K562 (cell line): ENCODE data around the gene LUC7L3. TPM values are rescaled to one million over a fixed set of nuclear protein-coding genes. Genes with fewer than 3 reads are reported as not detected.

Experiments
- C11orf30 ChIP-seq: fragments of 450-650 bp; IDR thresholded peaks from 2 replicates; pipeline ENCODE4 v1.6.1; 2016; ENCODE audit warnings: low read depth, mild to moderate bottlenecking
- L3MBTL2 ChIP-seq: fragments of 450-650 bp; IDR thresholded peaks from 2 replicates; pipeline ENCODE4 v1.6.1; 2016; ENCODE audit warnings: mild to moderate bottlenecking, moderate library complexity
- MIER1 ChIP-seq: fragments of 450-650 bp; IDR thresholded peaks from 2 replicates; pipeline ENCODE4 v1.6.1; 2016; ENCODE audit warnings: antibody characterized with exemption, mild to moderate bottlenecking, low read depth
- SREBF2 ChIP-seq: sonication (generic); formaldehyde crosslinking; IDR thresholded peaks from 2 replicates; pipeline ENCODE4 v1.4.0; 2020; ENCODE audit warnings: mild to moderate bottlenecking, missing genetic modification reagents
- ZNF239 ChIP-seq: fragments of 250-450 bp; sonication (Bioruptor Pico); IDR thresholded peaks from 2 replicates; pipeline ENCODE4 v1.4.0; 2020; ENCODE audit warnings: mild to moderate bottlenecking
- ZNF316 ChIP-seq: fragments of 450-650 bp; IDR thresholded peaks from 2 replicates; pipeline ENCODE4 v1.6.1; 2016
- ZNF551 ChIP-seq: fragments of 250-450 bp; sonication (Bioruptor Pico); IDR thresholded peaks from 2 replicates; pipeline ENCODE4 v1.5.0; 2021; ENCODE audit warnings: mild to moderate bottlenecking, moderate library complexity
- ZNF644 ChIP-seq: fragments of 200-800 bp; sonication (Bioruptor generic); IDR thresholded peaks from 2 replicates; pipeline ENCODE4 v1.6.1; 2016; ENCODE audit warnings: low read depth, missing genetic modification characterization, missing compliant biosample characterization
- polyA plus RNA-seq, 8 experiments: library from polyadenylated mRNA; depleted of rRNA in 4 of 8; stranded (reverse) in 5 of 8; unstranded in 3 of 8; fragments of >200 nt; fragmentation: Nextera tagmentation in 2 of 8; fragmentation: Illumina TruSeq in 1 of 8; extraction: Ambion mirVana in 2 of 8; extraction: Trizol in 1 of 8; gene quantifications; 2 replicates each; pipeline versions ENCODE4 v1.2.1 to v1.2.3, GENCODE V29; 2011 to 2014; ENCODE audit warnings: inconsistent platforms in 1 of 8, missing spikeins in 1 of 8
- total RNA-seq, 7 experiments: library from RNA; depleted of rRNA in 6 of 7; stranded (reverse); fragments of >200 nt in 6 of 7; fragmentation: Illumina TruSeq in 2 of 7; extraction: Trizol in 2 of 7; gene quantifications; 2 replicates each; pipeline versions ENCODE4 v1.2.1 to v1.2.3, GENCODE V29; 2011 to 2021; ENCODE audit warnings: low replicate concordance in 1 of 7
- TF ChIP-seq, protein P1 (sequence below), 2 experiments: IDR thresholded peaks; 2 replicates each; pipeline ENCODE4 v1.6.1; 2011; ENCODE audit warnings: borderline replicate concordance in 1 of 2, control low read depth in 1 of 2, low read depth in 1 of 2, low read length in 1 of 2, mild to moderate bottlenecking in 1 of 2, mixed read lengths in 1 of 2, moderate library complexity in 1 of 2; ENCODE audit not compliant: insufficient read depth in 1 of 2, insufficient read length in 1 of 2, poor library complexity in 1 of 2, severe bottlenecking in 1 of 2; ENCODE audit errors: extremely low read depth in 1 of 2
- TF ChIP-seq, protein P2 (sequence below): fragments of 250-450 bp; sonication (Bioruptor Pico); IDR thresholded peaks from 2 replicates; pipeline ENCODE4 v1.8.0; 2021; ENCODE audit warnings: borderline replicate concordance, mild to moderate bottlenecking, moderate library complexity; ENCODE audit not compliant: poor library complexity, severe bottlenecking
- TF ChIP-seq, protein P3 (sequence below), 2 experiments: fragments of 450-650 bp; IDR thresholded peaks; 2 replicates each; pipeline ENCODE4 v1.6.1; 2018; ENCODE audit warnings: mild to moderate bottlenecking in 2 of 2, low read depth in 1 of 2; ENCODE audit not compliant: partially characterized antibody in 2 of 2
- TF ChIP-seq, protein P4 (sequence below): fragments of 250-450 bp; sonication (Bioruptor Pico); IDR thresholded peaks from 2 replicates; pipeline ENCODE4 v1.4.0; 2020
- TF ChIP-seq, protein P5 (sequence below): fragments of 250-450 bp; sonication (Bioruptor Pico); IDR thresholded peaks from 2 replicates; pipeline ENCODE4 v1.4.0; 2020

The LUC7L3 gene
- total and polyA plus RNA-seq, 9 of the 15 experiments (the other 6 are each of a cell fraction or from before 2014, with no cell fraction given), result 80.8 to 284 (median 127) TPM

DNA sequence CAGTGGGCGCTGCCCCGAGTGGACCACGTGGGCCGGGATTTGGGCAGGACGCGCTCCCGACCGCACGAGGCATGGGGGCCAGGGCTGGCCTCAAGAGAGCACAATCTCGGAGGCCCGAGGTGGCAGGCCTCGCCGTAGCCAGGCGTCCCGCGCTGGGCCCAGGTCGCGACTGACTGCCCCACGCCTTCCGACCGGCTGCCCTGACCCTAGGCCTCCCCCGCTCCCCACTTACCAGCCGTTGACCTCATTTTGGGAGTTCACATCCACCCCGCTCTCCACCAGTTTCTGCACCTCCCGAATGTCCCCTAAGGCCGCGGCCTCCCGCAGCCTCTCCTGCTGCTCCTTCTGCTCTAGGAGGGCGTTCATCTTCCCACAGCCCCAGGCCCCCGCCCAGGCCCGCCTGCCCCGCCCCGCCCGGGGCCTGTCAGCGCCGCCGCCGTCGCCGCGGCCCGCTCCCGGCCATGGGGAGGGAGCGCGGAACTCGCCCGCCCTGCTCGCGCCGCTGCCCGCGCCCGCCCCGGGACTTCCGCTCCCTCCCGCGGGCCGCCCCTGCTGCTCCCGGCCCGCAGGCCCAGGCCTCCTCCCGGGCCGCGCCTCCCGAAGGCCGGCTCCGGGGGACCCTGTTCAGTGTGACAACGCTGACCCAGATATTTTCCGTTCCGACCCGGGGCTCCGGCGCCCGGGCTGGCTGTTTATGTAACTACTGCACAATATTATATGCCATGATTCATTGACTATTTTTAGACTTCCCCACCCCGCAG is 11.9 kb upstream of the LUC7L3 start, which contains the start of gene ANKRD40 (continued):
- TF ChIP-seq, protein P1, sequence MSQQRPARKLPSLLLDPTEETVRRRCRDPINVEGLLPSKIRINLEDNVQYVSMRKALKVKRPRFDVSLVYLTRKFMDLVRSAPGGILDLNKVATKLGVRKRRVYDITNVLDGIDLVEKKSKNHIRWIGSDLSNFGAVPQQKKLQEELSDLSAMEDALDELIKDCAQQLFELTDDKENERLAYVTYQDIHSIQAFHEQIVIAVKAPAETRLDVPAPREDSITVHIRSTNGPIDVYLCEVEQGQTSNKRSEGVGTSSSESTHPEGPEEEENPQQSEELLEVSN (IDR thresholded peaks at IDR 0.05; ENCODE audit: borderline replicate concordance in 1 of 2, extremely low read depth in 1 of 2, insufficient read depth in 1 of 2, insufficient read length in 1 of 2, low read depth in 1 of 2, low read length in 1 of 2, poor library complexity in 1 of 2, severe bottlenecking in 1 of 2), result peak; percentile 75 to 82
- TF ChIP-seq, protein P2, sequence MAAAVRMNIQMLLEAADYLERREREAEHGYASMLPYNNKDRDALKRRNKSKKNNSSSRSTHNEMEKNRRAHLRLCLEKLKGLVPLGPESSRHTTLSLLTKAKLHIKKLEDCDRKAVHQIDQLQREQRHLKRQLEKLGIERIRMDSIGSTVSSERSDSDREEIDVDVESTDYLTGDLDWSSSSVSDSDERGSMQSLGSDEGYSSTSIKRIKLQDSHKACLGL (CRISPR knock-in tag), result peak; percentile 35
- TF ChIP-seq, protein P3, sequence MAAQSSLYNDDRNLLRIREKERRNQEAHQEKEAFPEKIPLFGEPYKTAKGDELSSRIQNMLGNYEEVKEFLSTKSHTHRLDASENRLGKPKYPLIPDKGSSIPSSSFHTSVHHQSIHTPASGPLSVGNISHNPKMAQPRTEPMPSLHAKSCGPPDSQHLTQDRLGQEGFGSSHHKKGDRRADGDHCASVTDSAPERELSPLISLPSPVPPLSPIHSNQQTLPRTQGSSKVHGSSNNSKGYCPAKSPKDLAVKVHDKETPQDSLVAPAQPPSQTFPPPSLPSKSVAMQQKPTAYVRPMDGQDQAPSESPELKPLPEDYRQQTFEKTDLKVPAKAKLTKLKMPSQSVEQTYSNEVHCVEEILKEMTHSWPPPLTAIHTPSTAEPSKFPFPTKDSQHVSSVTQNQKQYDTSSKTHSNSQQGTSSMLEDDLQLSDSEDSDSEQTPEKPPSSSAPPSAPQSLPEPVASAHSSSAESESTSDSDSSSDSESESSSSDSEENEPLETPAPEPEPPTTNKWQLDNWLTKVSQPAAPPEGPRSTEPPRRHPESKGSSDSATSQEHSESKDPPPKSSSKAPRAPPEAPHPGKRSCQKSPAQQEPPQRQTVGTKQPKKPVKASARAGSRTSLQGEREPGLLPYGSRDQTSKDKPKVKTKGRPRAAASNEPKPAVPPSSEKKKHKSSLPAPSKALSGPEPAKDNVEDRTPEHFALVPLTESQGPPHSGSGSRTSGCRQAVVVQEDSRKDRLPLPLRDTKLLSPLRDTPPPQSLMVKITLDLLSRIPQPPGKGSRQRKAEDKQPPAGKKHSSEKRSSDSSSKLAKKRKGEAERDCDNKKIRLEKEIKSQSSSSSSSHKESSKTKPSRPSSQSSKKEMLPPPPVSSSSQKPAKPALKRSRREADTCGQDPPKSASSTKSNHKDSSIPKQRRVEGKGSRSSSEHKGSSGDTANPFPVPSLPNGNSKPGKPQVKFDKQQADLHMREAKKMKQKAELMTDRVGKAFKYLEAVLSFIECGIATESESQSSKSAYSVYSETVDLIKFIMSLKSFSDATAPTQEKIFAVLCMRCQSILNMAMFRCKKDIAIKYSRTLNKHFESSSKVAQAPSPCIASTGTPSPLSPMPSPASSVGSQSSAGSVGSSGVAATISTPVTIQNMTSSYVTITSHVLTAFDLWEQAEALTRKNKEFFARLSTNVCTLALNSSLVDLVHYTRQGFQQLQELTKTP (IDR thresholded peaks at IDR 0.05; ENCODE audit: low read depth in 1 of 2, partially characterized antibody in 2 of 2), result no peak
- TF ChIP-seq L3MBTL2, result peak; percentile 88
- peak; percentile 77; the same call in 1 of the 2 replicates for TF ChIP-seq ZNF644 (tag)
- no peak for TF ChIP-seq ZNF551 (CRISPR knock-in tag)
- TF ChIP-seq, protein P4, sequence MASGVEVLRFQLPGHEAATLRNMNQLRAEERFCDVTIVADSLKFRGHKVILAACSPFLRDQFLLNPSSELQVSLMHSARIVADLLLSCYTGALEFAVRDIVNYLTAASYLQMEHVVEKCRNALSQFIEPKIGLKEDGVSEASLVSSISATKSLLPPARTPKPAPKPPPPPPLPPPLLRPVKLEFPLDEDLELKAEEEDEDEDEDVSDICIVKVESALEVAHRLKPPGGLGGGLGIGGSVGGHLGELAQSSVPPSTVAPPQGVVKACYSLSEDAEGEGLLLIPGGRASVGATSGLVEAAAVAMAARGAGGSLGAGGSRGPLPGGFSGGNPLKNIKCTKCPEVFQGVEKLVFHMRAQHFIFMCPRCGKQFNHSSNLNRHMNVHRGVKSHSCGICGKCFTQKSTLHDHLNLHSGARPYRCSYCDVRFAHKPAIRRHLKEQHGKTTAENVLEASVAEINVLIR (CRISPR knock-in tag), result no peak
- 0 out of 2 replicates have a peak, but pooled peaks have one; percentile 19 for TF ChIP-seq ZNF239 (CRISPR knock-in tag)
- no peak for TF ChIP-seq MIER1
- TF ChIP-seq, protein P5, sequence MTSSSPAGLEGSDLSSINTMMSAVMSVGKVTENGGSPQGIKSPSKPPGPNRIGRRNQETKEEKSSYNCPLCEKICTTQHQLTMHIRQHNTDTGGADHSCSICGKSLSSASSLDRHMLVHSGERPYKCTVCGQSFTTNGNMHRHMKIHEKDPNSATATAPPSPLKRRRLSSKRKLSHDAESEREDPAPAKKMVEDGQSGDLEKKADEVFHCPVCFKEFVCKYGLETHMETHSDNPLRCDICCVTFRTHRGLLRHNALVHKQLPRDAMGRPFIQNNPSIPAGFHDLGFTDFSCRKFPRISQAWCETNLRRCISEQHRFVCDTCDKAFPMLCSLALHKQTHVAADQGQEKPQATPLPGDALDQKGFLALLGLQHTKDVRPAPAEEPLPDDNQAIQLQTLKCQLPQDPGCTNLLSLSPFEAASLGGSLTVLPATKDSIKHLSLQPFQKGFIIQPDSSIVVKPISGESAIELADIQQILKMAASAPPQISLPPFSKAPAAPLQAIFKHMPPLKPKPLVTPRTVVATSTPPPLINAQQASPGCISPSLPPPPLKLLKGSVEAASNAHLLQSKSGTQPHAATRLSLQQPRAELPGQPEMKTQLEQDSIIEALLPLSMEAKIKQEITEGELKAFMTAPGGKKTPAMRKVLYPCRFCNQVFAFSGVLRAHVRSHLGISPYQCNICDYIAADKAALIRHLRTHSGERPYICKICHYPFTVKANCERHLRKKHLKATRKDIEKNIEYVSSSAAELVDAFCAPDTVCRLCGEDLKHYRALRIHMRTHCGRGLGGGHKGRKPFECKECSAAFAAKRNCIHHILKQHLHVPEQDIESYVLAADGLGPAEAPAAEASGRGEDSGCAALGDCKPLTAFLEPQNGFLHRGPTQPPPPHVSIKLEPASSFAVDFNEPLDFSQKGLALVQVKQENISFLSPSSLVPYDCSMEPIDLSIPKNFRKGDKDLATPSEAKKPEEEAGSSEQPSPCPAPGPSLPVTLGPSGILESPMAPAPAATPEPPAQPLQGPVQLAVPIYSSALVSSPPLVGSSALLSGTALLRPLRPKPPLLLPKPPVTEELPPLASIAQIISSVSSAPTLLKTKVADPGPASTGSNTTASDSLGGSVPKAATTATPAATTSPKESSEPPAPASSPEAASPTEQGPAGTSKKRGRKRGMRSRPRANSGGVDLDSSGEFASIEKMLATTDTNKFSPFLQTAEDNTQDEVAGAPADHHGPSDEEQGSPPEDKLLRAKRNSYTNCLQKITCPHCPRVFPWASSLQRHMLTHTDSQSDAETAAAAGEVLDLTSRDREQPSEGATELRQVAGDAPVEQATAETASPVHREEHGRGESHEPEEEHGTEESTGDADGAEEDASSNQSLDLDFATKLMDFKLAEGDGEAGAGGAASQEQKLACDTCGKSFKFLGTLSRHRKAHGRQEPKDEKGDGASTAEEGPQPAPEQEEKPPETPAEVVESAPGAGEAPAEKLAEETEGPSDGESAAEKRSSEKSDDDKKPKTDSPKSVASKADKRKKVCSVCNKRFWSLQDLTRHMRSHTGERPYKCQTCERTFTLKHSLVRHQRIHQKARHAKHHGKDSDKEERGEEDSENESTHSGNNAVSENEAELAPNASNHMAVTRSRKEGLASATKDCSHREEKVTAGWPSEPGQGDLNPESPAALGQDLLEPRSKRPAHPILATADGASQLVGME (CRISPR knock-in tag), result peak; percentile 16; the same call in 1 of the 2 replicates
- peak; percentile 61 for TF ChIP-seq C11orf30
- TF ChIP-seq ZNF316, result no peak
- TF ChIP-seq SREBF2 (CRISPR knock-in tag), result no peak
